A673 (cell line): ENCODE results near the gene TRABD.

ENCODE experiments used
- CTCF ChIP-seq: fragments of 300-800, 200-600 bp; sonication (generic); conservative IDR thresholded peaks from 2 replicates; pipeline ENCODE4 v1.5.1; 2017; ENCODE audit warnings: low read depth, mild to moderate bottlenecking, antibody characterized with exemption, low read length, moderate library complexity, mixed read lengths
- EZH2 ChIP-seq: fragments of 200-600 bp; sonication (generic); IDR thresholded peaks from 2 replicates; pipeline ENCODE4 v1.6.1; 2017; ENCODE audit warnings: borderline replicate concordance, low read depth, mild to moderate bottlenecking, mixed read lengths, antibody characterized with exemption, low read length; ENCODE audit not compliant: poor library complexity, severe bottlenecking

GRCh38 chr22:50226875-50227165 lies 41.1 kb downstream of the TRABD start:
- TF ChIP-seq CTCF, result no peak
- TF ChIP-seq EZH2, result no peak
